Uterus (tissue), 4 donors: ENCODE data around the gene RBM3. TPM values are rescaled to one million over a fixed set of nuclear protein-coding genes. Genes with fewer than 3 reads are reported as not detected.

Source experiments
- DNase-seq, 2 donors: peaks; one replicate each; pipeline ENCODE4 v3.0.0-alpha.2; 2019 to 2020
- H3K27ac ChIP-seq, 2 donors: fragments of 200-600 bp; sonication (generic); 1 replicate in 1 of 2; 2 replicates in 1 of 2; pipeline ENCODE4 v1.5.1; 2016 to 2018
- H3K27me3 ChIP-seq, 2 donors: fragments of 200-600 bp; sonication (generic); one replicate each; pipeline ENCODE4 v1.5.1; 2018 to 2019; ENCODE audit warnings: control low read depth in 1 of 2
- H3K36me3 ChIP-seq, 2 donors: fragments of 200-600 bp; sonication (generic); one replicate each; pipeline ENCODE4 v1.5.1; 2019; ENCODE audit warnings: control low read depth in 1 of 2
- H3K4me1 ChIP-seq, 2 donors: fragments of 200-600 bp; sonication (generic); one replicate each; pipeline ENCODE4 v1.5.1; 2018 to 2019; ENCODE audit warnings: control low read depth in 1 of 2
- H3K4me3 ChIP-seq, 2 donors: fragments of 200-600 bp; sonication (generic); 1 replicate in 1 of 2; 2 replicates in 1 of 2; pipeline ENCODE4 v1.5.1; 2018 to 2019; ENCODE audit warnings: mild to moderate bottlenecking in 1 of 2
- H3K9me3 ChIP-seq, 2 donors: fragments of 200-600 bp; sonication (generic); one replicate each; pipeline ENCODE4 v1.5.1; 2019; ENCODE audit warnings: control low read depth in 1 of 2
- POLR2A ChIP-seq, 2 donors: fragments of 450-650 bp; IDR thresholded peaks; one replicate each; pipeline ENCODE4 v1.6.1; 2016; ENCODE audit warnings: antibody characterized with exemption in 2 of 2, mild to moderate bottlenecking in 1 of 2, moderate library complexity in 1 of 2
- intact Hi-C: fragments of 100-400 bp; cut with DNase I; formaldehyde crosslinking; loops from one replicate; pipeline ENCODE4 v1.15.1; 2023; ENCODE audit warnings: low total_unique reads
- total RNA-seq, 4 donors: library from RNA; depleted of rRNA in 3 of 4; stranded (reverse); fragments of >200 nt in 3 of 4; gene quantifications; one replicate each; pipeline versions ENCODE4 v1.1.0 to v1.2.4, GENCODE V29; 2014 to 2023
- TF ChIP-seq, protein P1 (sequence below), 4 experiments: fragments of 200-600 bp in 2 of 4; fragments of 450-650 bp in 2 of 4; sonication (generic) in 2 of 4; IDR thresholded peaks; one replicate each; pipeline ENCODE4 v1.5.1; 2016 to 2019; ENCODE audit warnings: antibody characterized with exemption in 4 of 4, mild to moderate bottlenecking in 2 of 4, moderate library complexity in 1 of 4
- donor health status: DM: yes; HTN: yes; CAD: no.

The RBM3 gene
- total RNA-seq, 4 donors from 2014 or later, result 52.3 to 239 (median 205) TPM

DNA sequence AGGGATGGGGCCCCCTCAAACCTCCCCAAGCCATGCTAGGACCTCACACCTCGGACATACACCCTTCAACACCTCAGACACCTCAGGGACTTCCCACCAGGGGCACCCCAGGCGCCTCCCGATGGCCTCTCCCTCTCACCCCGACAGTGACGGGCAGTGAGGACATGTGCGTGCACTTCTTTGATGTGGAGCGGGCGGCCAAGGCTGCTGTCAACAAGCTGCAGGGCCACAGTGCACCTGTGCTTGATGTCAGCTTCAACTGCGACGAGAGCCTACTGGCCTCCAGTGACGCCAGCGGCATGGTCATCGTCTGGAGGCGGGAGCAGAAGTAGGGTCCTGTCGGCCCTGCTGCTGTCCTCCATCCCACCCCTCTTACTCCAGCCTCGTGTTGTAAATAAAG is 30.4 kb downstream of the RBM3 start:
- intact Hi-C loops, result no loop called here
- H3K27me3 ChIP-seq, result no peaks in the 10 kb centered on the region
- no peak for DNase-seq
- H3K36me3 ChIP-seq, result no peaks in the 10 kb centered on the region
- H3K4me3 ChIP-seq, result no peak overlapping the region
- TF ChIP-seq, protein P1, sequence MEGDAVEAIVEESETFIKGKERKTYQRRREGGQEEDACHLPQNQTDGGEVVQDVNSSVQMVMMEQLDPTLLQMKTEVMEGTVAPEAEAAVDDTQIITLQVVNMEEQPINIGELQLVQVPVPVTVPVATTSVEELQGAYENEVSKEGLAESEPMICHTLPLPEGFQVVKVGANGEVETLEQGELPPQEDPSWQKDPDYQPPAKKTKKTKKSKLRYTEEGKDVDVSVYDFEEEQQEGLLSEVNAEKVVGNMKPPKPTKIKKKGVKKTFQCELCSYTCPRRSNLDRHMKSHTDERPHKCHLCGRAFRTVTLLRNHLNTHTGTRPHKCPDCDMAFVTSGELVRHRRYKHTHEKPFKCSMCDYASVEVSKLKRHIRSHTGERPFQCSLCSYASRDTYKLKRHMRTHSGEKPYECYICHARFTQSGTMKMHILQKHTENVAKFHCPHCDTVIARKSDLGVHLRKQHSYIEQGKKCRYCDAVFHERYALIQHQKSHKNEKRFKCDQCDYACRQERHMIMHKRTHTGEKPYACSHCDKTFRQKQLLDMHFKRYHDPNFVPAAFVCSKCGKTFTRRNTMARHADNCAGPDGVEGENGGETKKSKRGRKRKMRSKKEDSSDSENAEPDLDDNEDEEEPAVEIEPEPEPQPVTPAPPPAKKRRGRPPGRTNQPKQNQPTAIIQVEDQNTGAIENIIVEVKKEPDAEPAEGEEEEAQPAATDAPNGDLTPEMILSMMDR (IDR thresholded peaks at IDR 0.05), result no peak
- TF ChIP-seq POLR2A (IDR thresholded peaks at IDR 0.05), result no peak
- no peaks in the 10 kb centered on the region for H3K9me3 ChIP-seq
- H3K27ac ChIP-seq, result no peak overlapping the region
- no peaks in the 10 kb centered on the region for H3K4me1 ChIP-seq

DNA sequence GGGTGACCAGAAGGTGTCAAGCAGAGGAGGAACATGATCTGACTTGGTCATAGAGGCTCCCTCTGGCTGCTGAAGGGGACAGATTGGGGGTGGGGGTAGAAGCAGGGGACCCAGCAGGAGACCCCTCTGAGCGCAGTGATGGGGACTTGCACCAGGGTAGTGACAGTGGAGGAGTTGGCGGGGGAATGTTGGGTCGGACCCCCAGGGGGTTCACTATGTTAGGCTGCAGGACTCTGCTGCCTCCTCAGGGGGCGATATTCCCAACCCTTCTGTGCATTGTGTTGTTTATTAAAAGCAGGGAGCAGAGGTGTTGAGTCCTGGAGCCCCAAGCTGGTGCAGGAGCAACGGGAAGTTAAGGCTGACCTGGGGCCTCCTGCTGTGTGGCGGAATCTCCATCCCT is 31.8 kb downstream of the RBM3 start:
- intact Hi-C loops, result no loop called here
- H3K27me3 ChIP-seq, result no peaks in the 10 kb centered on the region
- no peaks in the 10 kb centered on the region for H3K9me3 ChIP-seq
- H3K27ac ChIP-seq, result no peak overlapping the region
- no peaks in the 10 kb centered on the region for H3K4me1 ChIP-seq
- DNase-seq, result no peak
- H3K36me3 ChIP-seq, result no peaks in the 10 kb centered on the region
- no peak for TF ChIP-seq POLR2A (IDR thresholded peaks at IDR 0.05)
- TF ChIP-seq, protein P1 (IDR thresholded peaks at IDR 0.05), result no peak
- no peak overlapping the region for H3K4me3 ChIP-seq

DNA sequence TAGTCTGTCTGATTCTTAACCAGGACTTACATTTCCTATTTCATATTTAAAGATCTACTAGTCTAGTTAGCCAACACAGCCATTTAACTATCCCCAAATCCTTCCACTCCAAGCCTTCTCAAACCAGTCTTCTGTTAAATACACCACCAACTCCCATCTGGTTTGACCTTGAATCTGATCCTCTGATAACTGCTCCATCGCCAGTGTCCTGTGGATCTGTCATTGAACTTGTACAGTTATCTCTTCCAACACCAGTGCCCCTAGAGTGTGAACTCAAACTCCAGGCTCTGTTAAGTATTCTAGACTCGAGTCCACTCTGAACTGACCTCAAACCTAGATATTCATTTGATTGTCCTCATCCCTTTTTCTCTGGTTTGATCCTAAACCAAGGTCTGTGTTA is 37.4 kb downstream of the RBM3 start:
- H3K4me3 ChIP-seq, result no peak overlapping the region
- no peak overlapping the region for H3K27ac ChIP-seq
- intact Hi-C loops, result no loop called here
- no peak for DNase-seq
- no peaks in the 10 kb centered on the region for H3K9me3 ChIP-seq
- no peaks in the 10 kb centered on the region for H3K36me3 ChIP-seq
- no peaks in the 10 kb centered on the region for H3K27me3 ChIP-seq
- no peak for TF ChIP-seq POLR2A (IDR thresholded peaks at IDR 0.05)
- TF ChIP-seq, protein P1 (IDR thresholded peaks at IDR 0.05), result no peak
- no peaks in the 10 kb centered on the region for H3K4me1 ChIP-seq

DNA sequence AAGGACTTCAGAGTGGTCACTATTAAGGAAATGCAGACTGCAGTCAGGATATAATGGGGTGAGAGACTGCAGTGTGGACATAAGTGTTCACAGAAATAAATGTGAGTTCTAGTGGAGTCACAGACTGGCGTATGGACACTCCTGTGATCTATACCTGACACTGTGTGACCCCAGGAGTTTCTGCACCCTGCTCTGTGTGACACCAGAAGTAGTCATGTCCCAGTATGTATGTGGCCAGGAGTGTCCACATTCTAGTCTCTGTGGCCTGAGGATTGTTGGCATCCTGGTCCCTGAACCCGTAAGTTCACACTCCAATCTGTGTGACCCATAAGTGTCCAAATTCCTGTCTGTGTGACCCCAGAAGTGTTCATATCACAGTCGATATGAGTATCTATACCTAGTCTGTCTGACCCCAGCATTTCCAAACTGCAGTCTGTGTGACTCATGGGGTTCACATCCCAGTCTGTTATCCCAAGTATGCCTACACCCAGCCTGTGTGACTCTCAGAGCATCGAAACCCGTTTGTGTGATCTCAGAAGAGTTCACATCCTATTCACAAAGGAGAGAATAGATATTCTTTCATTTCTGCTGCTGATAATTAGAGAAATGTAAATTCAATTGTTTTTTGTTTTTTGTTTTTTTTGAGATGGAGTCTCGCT is 39.3 kb downstream of the RBM3 start:
- Histone ChIP-seq H3K27ac (no peak overlapping the region), H3K9me3 (no peaks in the 10 kb centered on the region), H3K27me3 (no peaks in the 10 kb centered on the region), H3K4me1 (no peaks in the 10 kb centered on the region), H3K4me3 (no peak overlapping the region), H3K36me3 (no peaks in the 10 kb centered on the region)
- DNase-seq, result no peak
- TF ChIP-seq, protein P1 (IDR thresholded peaks at IDR 0.05), result no peak
- no peak for TF ChIP-seq POLR2A (IDR thresholded peaks at IDR 0.05)
- intact Hi-C loops, result no loop called here

DNA sequence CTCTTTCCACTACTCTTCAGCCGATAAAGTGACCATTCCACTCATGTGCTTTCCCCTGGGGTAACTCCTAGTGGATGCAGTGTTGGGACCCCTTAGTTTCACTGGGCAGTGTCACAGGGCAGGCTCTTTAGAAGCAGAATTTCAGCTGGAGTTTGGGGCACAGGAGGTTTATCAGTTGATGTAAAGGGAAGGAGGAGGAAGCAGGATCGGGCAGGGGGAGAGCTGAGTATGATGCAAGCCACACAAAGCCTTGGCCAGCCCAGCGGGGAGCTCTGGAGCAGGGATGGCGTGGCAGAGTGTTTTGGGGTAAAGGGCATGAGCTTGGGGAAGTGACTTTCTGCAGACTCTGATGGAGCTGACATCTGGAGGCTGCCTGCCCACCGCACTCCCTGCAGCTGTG is 42.3 kb downstream of the RBM3 start:
- TF ChIP-seq, protein P1 (IDR thresholded peaks at IDR 0.05), result no peak
- TF ChIP-seq POLR2A (IDR thresholded peaks at IDR 0.05), result no peak
- DNase-seq, result no peak
- intact Hi-C loops, result no loop called here

More for the DNA sequence above, 42.3 kb downstream of the RBM3 start:
- no peak overlapping the region for H3K4me3 ChIP-seq
- no peaks in the 10 kb centered on the region for H3K36me3 ChIP-seq
- no peaks in the 10 kb centered on the region for H3K4me1 ChIP-seq
- H3K27me3 ChIP-seq, result no peaks in the 10 kb centered on the region
- no peaks in the 10 kb centered on the region for H3K9me3 ChIP-seq
- H3K27ac ChIP-seq, result no peak overlapping the region
